Caco-2 (cell line): ENCODE data around the gene GPR34. TPM values are rescaled to one million over a fixed set of nuclear protein-coding genes. Genes with fewer than 3 reads are reported as not detected.
A peak's percentile ranks its signal among the peaks of the same experiment; 100 is the strongest.
"Not testable (repeated sequence)": the region's sequence is repeated elsewhere in the genome, so short reads cannot be mapped to it uniquely, and the experiment has no call there.

Experiments used
- BruUV-seq: library from RNA; stranded (reverse); fragments of 400-500 nt; replicated peaks from 2 replicates; lab custom pipeline; 2021; lab: Mats Ljungman, UMichigan
- CTCF ChIA-PET: fragments of 300-600 bp; sonication (Branson Sonifier 250); formaldehyde crosslinking; loops from one replicate; lab custom pipeline; 2022; ENCODE audit warnings: antibody characterized with exemption; lab: Charles Lee
- POLR2A ChIA-PET: fragments of 300-600 bp; sonication (Branson Sonifier 250); formaldehyde crosslinking; loops from one replicate; lab custom pipeline; 2022; ENCODE audit warnings: antibody characterized with exemption; lab: Charles Lee
- DNase-seq, 2 experiments: peaks; one replicate each; pipeline versions ENCODE4 v3.0.0 to v3.0.0-alpha.2; 2020 to 2022
- H3K27me3 ChIP-seq: replicated peaks from 2 replicates; pipeline ENCODE4 v1.6.0; 2011; ENCODE audit warnings: low read length; ENCODE audit not compliant: control insufficient read depth, insufficient read depth
- H3K36me3 ChIP-seq: 2 replicates; pipeline ENCODE4 v1.5.1; 2011; ENCODE audit warnings: low read length; ENCODE audit not compliant: control insufficient read depth, insufficient read depth
- H3K4me1 ChIP-seq: fragments of 250-450 bp; sonication (Bioruptor Pico); 2 replicates; pipeline ENCODE4 v1.5.1; 2020; ENCODE audit warnings: mild to moderate bottlenecking
- H3K4me3 ChIP-seq: 2 replicates; pipeline ENCODE4 v1.5.1; 2011; ENCODE audit warnings: low read depth, mild to moderate bottlenecking, control low read depth, low read length
- H3K9me3 ChIP-seq: fragments of 250-450 bp; sonication (Bioruptor Pico); 2 replicates; pipeline ENCODE4 v1.5.1; 2020; ENCODE audit warnings: mild to moderate bottlenecking, moderate library complexity
- H3K27ac Mint-ChIP-seq: one replicate; pipeline ENCODE4 v1.8.0; 2022; ENCODE audit warnings: mixed read lengths; ENCODE audit not compliant: unreplicated experiment
- H3K27me3 Mint-ChIP-seq: one replicate; pipeline ENCODE4 v1.8.0; 2022; ENCODE audit warnings: mixed read lengths; ENCODE audit not compliant: insufficient read depth, unreplicated experiment
- H3K36me3 Mint-ChIP-seq: one replicate; pipeline ENCODE4 v1.8.0; 2022; ENCODE audit warnings: mild to moderate bottlenecking, mixed read lengths; ENCODE audit not compliant: insufficient read depth, unreplicated experiment
- H3K4me1 Mint-ChIP-seq: one replicate; pipeline ENCODE4 v1.8.0; 2022; ENCODE audit warnings: low read depth, mixed read lengths; ENCODE audit not compliant: unreplicated experiment
- H3K4me3 Mint-ChIP-seq: one replicate; pipeline ENCODE4 v1.8.0; 2022; ENCODE audit warnings: mild to moderate bottlenecking, moderate library complexity, mixed read lengths; ENCODE audit not compliant: unreplicated experiment
- H3K9me3 Mint-ChIP-seq: one replicate; pipeline ENCODE4 v1.8.0; 2022; ENCODE audit warnings: mixed read lengths; ENCODE audit not compliant: unreplicated experiment
- CTCF ChIP-seq, 2 experiments: fragments of 200-600 bp in 1 of 2; IDR thresholded peaks; 1 replicate in 1 of 2; 2 replicates in 1 of 2; pipeline versions ENCODE4 v1.5.1 to v1.8.0; 2011 to 2022; ENCODE audit warnings: antibody characterized with exemption in 1 of 2, control low read depth in 1 of 2, inconsistent platforms in 1 of 2, low read depth in 1 of 2, low read length in 1 of 2, mild to moderate bottlenecking in 1 of 2, moderate library complexity in 1 of 2; ENCODE audit not compliant: insufficient read depth in 1 of 2, severe bottlenecking in 1 of 2, unreplicated experiment in 1 of 2
- intact Hi-C: fragments of 100-400 bp; cut with micrococcal nuclease; formaldehyde crosslinking; loops from one replicate; pipeline ENCODE4 v1.10.0; 2022; ENCODE audit not compliant: unreplicated experiment
- total RNA-seq: library from RNA; stranded (reverse); gene quantifications from 2 replicates; pipeline ENCODE4 v1.2.3, GENCODE V29; 2022

The GPR34 gene
- total RNA-seq, 1 experiment from 2014 or later, result not detected

DNA sequence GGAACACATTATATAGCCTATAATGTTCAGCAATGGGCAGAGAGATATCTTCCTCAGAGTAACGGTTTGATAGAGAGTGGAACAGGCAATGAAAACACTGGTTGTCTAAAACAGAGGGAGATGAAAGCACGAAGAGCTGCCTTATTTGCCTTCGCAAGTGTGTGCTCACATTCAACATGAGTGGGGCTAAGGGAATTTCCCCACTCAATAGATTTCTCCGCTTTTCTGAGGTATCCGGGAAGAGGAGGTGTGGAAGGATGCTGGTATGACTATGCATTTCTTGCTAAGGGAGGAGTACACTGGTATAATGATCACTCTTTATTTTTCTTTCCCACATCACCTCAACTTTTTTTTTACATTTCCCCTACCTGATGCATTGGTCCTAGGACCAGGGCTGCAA, 27.4 kb downstream of the GPR34 start:
- no peak overlapping the region for H3K27ac Mint-ChIP-seq
- peaks cover 20% of the 10 kb centered on the region for H3K4me1 ChIP-seq
- H3K27me3 ChIP-seq, result no peaks in the 10 kb centered on the region
- POLR2A ChIA-PET, result no interaction called here
- no peak overlapping the region for H3K4me3 ChIP-seq
- CTCF ChIA-PET, result no interaction called here
- peaks cover 30% of the 10 kb centered on the region for H3K36me3 Mint-ChIP-seq
- H3K4me3 Mint-ChIP-seq, result no peak overlapping the region
- H3K9me3 Mint-ChIP-seq, result no peaks in the 10 kb centered on the region
- TF ChIP-seq CTCF (IDR thresholded peaks at IDR 0.05; ENCODE audit: insufficient read depth in 1 of 2, low read depth in 1 of 2, low read length in 1 of 2, severe bottlenecking in 1 of 2, unreplicated experiment in 1 of 2), result no peak
- H3K9me3 ChIP-seq, result peaks cover 5% of the 10 kb centered on the region; the same call in 1 of the 2 replicates
- H3K4me1 Mint-ChIP-seq, result peaks cover 20% of the 10 kb centered on the region
- DNase-seq, result no peak
- H3K27me3 Mint-ChIP-seq, result no peaks in the 10 kb centered on the region
- no TSS peak for BruUV-seq
- intact Hi-C loops, result no loop called here
- H3K36me3 ChIP-seq, result no peaks in the 10 kb centered on the region

- Mint-ChIP-seq H3K27me3 (no peaks in the 10 kb centered on the region), H3K36me3 (peaks cover 30% of the 10 kb centered on the region), H3K9me3 (no peaks in the 10 kb centered on the region), H3K4me1 (peaks cover 20% of the 10 kb centered on the region), H3K4me3 (peak overlapping the region; percentile 47), H3K27ac (peak overlapping the region; percentile 82)
- ChIA-PET CTCF (no interaction called here), POLR2A (no interaction called here)
- BruUV-seq, result no TSS peak
- TF ChIP-seq CTCF (IDR thresholded peaks at IDR 0.05; ENCODE audit: insufficient read depth in 1 of 2, low read depth in 1 of 2, low read length in 1 of 2, severe bottlenecking in 1 of 2, unreplicated experiment in 1 of 2), result no peak
- Histone ChIP-seq H3K9me3 (peaks cover 5% of the 10 kb centered on the region; the same call in 1 of the 2 replicates), H3K27me3 (no peaks in the 10 kb centered on the region), H3K4me3 (no peak overlapping the region), H3K4me1 (peaks cover 20% of the 10 kb centered on the region), H3K36me3 (no peaks in the 10 kb centered on the region)
- intact Hi-C loops, result no loop called here
- DNase-seq, result no peak
Measured at GRCh38 chrX:41716767-41717473, 28.1 kb downstream of the GPR34 start.

DNA sequence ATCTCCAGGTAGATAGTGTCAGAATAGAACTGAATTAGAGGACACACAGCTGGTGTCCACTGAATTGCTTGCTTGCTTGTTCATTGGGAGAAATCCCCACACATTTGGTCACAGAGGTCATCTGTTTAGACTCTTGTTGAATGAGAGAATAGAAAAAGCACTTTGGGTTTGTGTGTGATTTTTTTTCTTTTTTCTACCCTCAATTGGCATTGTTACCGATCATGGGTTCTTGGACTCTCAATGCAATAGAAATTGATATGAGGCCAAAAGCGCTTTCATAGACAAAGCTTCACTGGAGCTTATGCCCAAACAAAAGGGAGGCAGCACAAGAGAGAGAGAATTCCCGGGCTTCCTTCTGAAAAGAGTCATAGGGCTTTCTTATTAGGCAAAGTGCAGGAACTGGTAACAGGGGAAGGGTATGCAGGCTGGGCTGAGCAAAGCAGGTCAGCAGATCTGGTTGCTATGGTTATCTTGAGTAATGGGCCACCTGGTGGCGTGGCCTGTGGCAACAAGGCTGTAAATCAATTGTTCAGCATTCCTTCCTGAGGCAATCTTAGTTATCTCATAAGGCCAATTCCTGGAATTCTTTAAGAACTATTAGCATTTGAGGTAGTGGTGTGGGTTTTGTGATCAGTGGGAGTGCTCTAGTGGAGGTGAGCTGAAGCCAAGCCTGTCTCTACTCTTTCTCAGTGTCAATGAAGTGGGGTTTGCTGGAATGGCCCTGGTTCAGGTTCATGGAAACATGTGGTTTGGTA, 29.9 kb downstream of the GPR34 start:
- Histone ChIP-seq H3K9me3 (peaks cover 5% of the 10 kb centered on the region; the same call in 1 of the 2 replicates), H3K36me3 (no peaks in the 10 kb centered on the region), H3K27me3 (no peaks in the 10 kb centered on the region), H3K4me3 (no peak overlapping the region), H3K4me1 (peaks cover 20% of the 10 kb centered on the region)
- ChIA-PET POLR2A (no interaction called here), CTCF (interaction anchor here (0.5 to 1.0 kb wide), 2 partner anchors 22 to 32 kb away, joined by 3 to 4 read pairs; no protein-coding TSS in a partner anchor)
- Mint-ChIP-seq H3K9me3 (no peaks in the 10 kb centered on the region), H3K4me3 (peak overlapping the region; percentile 31), H3K27me3 (no peaks in the 10 kb centered on the region), H3K4me1 (peaks cover 20% of the 10 kb centered on the region), H3K36me3 (peaks cover 36% of the 10 kb centered on the region), H3K27ac (peak overlapping the region; percentile 75)
- peak; percentile 81 to 83 for DNase-seq
- TF ChIP-seq CTCF (IDR thresholded peaks at IDR 0.05; ENCODE audit: insufficient read depth in 1 of 2, low read depth in 1 of 2, low read length in 1 of 2, severe bottlenecking in 1 of 2, unreplicated experiment in 1 of 2), result no peak
- intact Hi-C loops, result no loop called here
- BruUV-seq, result no TSS peak

DNA sequence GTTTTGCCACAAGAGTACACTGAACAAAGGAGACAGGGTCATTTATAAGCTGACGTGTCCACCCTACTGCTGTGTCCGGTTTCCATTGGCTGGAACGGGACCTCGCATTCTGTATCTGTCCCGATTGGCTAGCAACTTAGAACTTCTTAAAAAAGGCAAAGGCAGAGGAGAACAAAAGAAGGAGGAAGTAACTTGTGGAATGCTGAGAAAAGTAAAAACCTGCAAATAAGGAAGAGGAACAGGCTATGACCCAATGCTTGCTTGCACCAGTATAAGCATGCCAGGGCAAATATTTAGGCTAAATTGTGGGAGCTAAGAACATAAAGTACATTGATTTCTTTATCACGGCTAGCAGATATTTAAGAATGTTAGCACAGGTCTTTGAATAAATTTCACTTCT, 30.8 kb downstream of the GPR34 start:
- H3K4me1 ChIP-seq, result peaks cover 20% of the 10 kb centered on the region
- peak overlapping the region; percentile 75 for H3K27ac Mint-ChIP-seq
- peaks cover 20% of the 10 kb centered on the region for H3K4me1 Mint-ChIP-seq
- H3K9me3 ChIP-seq, H3K9me3 Mint-ChIP-seq, H3K4me3 ChIP-seq, H3K27me3 Mint-ChIP-seq, POLR2A ChIA-PET, H3K4me3 Mint-ChIP-seq, intact Hi-C loops, DNase-seq, CTCF ChIA-PET, H3K27me3 ChIP-seq, BruUV-seq, H3K36me3 ChIP-seq: not testable (repeated sequence)
- peaks cover 36% of the 10 kb centered on the region for H3K36me3 Mint-ChIP-seq
